ENCODE results near the gene SGTA. TPM values are rescaled to one million over a fixed set of nuclear protein-coding genes. Genes with fewer than 3 reads are reported as not detected.
"Not testable (repeated sequence)": the region's sequence is repeated elsewhere in the genome, so short reads cannot be mapped to it uniquely, and the experiment has no call there.

SGTA gene
- polyA plus RNA-seq, 1 donor: 52.4 TPM

GRCh38 chr19:2795827-2796658, 13.0 kb upstream of the SGTA start:
- no peak for DNase-seq

GRCh38 chr19:2793577-2793976, 10.5 kb upstream of the SGTA start:
- DNase-seq: no peak

GRCh38 chr19:2793126-2793525, 10.1 kb upstream of the SGTA start:
- no peak for DNase-seq

- not testable (repeated sequence) for DNase-seq
These were observed 9.6 kb upstream of the SGTA start for GRCh38 chr19:2792666-2793065.

- DNase-seq: no peak
These were observed 8.8 kb upstream of the SGTA start for GRCh38 chr19:2791876-2792275.

DNA sequence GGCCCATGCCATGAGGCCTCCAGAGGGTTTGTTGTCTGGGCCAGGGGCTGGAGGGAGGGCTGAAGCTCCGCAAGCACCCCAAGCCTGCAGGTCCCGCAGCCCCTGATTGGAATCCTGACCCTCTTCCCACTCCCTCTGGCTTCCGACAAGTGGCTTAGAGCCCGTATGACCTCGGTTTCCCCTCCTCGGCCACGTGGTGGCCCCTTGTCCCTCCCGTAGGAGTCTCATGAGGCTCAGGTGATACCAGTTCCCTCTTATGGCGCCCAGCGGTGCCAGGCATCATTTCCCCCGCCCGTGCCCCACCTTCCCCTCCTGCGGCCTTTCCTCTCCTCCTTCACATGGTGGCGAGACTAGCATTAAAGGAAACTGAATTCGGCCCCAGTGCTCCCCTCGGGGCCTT, 8.4 kb upstream of the SGTA start:
- DNase-seq: no peak

GRCh38 chr19:2790557-2791271, 7.6 kb upstream of the SGTA start:
- DNase-seq: no peak

DNA sequence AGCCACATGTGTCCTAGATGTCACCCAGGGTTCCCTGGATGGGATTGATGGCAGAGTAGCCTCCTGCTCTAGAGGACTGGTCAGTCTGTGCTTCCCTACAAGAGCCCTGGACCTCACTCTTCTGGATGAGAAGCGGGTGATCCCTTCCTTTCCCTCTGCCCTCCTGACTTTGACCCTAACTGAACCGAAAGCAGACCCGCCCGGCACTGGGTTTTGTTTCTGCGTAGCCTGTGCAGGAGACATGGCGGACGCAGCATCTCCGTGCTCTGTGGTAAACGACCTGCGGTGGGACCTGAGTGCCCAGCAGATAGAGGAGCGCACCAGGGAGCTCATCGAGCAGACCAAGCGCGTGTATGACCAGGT, 7.1 kb upstream of the SGTA start:
- no peak for DNase-seq

- DNase-seq: no peak
These were observed 5.2 kb upstream of the SGTA start for GRCh38 chr19:2788237-2788636.

DNA sequence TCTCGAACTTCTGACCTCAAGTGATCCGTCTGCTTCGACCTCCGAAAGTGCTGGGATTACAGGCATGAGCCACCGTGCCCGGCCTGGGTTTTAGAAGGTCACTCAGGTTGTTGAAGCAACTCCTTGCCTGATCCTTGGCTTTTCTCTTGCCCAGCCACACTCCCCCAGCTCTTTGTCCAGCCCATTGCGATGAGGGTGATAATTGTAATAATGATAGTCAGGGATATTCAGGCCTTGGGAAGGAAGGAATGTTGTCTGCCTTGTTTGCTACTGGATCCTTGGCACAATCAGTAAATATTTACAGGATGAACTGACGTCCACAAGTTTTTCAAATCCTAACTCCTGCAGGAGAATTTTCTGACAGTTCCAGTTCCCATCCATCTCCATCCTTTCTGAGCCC, 4.0 kb upstream of the SGTA start:
- DNase-seq: no peak

DNA sequence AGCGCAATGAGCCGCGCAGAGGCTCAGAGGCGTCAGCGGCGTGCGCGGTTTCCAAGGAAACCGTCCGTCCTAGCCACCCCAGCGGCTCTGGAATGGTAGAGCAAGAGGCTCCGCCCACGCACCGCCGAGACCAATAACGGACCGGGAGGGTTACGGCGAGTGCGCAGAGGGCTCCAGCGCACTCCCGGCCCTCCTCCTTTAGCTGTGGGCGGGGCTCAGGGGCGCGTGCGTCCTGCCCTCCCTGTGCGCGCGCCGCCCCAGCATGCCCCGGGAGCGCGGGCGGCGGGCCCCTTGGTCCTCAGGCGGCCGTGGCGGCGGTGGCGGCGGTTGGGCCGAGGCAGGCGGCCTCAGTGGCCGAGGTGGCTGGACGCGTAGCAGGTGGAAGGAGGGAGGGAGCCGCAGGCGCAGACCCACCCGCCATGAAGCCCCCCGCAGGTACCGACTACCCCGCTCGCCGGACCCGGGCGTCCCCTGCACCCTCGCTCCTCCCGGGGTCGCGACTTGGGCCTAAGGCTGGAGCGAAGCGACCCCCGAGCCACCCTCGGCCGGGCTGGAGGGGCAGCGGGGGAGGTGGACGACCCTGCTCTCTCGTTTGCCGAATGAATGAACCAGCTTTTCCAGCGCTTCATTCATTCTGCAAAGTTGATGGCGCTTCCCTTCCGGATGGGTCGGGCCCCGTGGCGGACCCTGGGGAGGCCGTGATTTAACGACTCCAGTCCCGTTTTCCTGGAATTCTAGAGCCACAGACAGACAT, 2.3 kb upstream of the SGTA start, which contains the start of gene THOP1:
THOP1 (plus strand) TSS at position 260 of the 754 bp plus-strand sequence; CDS start at position 420, 160 bp downstream.
- peak; percentile 99 for DNase-seq

DNA sequence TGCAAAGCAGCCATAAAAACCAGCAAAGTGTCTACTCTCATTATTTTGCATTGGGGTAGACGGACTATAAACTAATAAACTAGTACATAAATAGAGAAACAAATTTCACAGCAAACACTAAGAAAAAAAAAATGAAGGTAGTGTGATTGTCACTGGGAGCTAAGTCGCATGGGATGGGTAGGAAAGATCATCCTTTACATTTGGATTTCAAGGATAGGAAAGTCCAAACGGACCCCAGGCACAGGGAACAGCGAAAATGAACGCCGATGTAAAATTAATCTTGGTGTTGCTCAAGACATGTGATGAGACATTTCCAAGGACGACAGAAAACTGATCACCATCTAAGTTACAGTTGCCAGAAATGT, 690 bp upstream of the SGTA start:
- no peak for DNase-seq

DNA sequence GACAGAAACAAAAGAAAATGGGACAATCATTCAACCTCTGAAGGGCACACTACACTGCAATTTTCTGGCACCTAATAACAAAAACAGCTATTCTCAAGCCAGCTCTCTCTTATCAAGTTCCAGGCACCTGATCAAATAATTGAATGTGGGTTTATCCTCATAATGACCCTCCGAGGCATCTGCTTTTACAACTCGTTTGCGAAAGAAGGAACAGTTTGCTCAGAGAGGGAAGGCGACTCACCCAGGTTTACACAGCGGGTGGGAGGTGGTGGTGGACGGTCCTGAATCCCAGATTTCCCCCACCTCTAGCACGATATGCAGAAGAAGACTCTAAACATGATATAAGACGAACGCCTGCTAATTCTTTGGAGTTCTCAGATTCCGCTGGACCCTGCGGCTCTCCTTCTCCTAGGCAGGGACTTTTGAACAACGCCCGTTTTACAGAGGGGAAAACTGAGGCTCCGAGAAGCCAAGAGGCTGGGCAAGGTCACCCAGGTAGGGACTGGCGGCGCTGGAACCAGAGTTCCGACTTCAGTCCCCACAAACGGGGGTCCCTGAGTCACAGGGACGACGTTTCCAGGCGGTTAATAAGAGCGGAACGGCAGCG, 641 bp downstream of the SGTA start:
- no peak for DNase-seq

DNA sequence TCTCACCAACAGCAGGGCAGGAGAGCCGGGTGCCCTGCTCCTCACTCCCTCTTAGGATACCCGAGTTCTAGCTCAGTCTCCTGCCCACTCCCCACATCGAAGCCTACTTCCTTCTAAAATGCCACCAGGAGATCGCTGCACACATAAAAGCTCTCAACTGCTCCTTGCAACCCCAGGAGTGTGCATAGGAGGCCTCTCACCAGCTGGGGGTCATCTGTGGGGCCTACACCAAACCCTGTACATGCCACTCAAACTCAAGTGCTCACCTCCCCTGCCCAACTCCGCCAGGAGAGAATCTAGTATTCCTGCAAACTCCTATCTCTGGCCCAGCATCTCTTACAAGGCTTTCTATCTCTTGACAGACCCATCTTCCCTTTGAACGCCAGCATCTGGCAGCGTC, 2.8 kb downstream of the SGTA start:
- no peak for DNase-seq

DNA sequence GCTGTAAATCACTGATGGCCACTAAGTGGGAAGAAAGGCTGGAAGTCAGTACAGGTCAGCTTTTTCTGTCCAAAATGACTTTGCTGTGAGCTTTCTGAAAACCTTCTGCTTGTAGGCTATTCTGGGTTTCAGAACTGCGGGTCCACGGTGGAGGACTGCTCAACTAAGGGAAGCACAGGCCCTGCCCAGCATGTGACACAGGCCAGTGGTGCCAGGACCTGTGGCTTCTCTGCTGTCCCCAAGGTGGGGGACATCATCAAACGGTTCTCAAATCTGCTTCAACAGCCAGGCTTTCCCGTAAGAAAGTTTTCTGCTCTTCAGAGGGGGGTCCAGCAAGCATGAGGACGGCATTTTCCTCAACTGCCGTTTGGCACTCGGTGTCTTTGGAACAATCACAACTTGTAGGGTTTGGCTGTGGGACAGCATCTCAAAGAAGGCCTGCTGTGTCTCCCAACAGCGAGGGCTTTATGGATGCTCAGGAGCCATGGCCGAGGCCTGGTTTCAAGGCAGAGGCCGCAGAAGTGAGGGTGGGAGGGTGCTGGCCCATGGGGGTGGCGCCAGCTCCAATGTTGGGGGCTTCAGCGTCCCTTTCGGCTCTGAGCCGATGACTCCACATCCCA, 3.8 kb downstream of the SGTA start:
- DNase-seq: no peak

DNA sequence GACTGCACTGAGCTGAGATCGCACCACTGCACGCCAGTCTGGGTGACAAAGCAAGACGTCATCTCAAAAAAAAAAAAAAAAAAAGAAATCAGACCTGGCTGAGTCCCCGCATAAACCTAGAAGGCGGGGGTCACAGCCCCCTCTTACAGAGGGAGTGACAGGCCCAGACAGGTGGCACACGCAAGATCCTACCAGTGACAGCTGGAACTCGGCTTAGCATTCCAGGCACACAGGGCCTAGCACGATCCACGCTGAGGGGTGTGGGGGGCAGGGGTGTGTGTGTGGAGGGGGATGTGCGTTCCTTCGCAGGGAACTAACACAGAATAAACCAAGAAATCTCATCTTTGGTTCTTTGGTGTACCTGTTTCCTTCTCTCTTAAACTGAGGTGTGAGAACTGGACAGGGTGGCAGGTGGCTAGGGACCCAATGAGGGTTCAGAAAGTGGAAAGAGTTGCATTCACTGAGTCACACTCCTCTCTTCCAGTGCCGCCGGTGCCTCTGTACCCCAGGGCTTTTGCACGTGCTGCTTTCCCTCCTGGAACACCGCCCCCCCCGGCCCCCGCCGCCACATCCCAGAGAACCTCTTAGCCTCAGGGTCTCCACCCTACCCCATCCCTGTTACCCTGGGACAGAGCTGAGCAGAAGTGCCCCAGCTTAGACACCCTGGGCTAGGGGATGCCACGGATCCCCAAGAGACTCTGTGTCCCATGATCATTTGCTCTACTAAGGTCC, 5.0 kb downstream of the SGTA start:
- no peak for DNase-seq

DNA sequence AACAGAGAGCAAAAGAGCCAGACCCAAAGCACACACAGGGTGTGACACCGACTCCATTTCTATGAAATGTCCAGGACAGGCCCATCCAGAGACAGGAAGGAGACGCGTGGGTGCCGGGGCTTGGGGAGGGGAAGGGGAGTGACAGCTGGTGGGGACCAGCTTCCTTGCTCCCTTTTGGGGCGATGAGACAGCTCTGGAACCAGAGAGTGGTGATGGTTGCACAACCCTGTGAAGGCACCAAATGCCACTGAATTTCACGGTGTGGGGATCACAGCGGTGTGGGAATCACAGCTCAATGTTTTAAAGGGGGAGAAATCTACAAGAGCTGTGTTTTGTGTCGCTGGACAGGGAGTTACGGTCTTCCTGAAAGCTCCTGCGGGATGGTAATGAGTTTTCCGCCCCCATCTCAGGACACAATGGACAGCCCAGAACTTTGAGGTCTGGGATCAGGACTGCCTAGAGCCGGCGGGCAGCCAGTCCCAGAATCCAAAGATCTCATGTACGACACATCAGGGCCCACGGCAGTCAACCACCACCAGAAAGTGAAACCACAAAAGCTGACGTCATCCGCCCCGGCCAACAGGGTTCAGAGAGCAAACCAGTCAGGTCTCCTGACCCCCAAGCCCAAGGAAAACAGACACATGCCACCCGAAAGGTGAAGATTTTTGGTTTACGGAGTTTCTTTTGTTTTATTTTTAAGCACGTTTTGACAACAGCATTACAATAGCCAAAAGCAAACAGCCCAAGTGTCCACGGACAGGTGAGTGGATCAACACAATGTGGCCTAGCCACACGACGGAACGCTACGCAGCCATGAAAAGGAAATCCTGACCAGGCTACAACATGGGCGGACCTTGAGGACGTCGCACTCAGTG, 7.3 kb downstream of the SGTA start:
- no peak for DNase-seq

DNA sequence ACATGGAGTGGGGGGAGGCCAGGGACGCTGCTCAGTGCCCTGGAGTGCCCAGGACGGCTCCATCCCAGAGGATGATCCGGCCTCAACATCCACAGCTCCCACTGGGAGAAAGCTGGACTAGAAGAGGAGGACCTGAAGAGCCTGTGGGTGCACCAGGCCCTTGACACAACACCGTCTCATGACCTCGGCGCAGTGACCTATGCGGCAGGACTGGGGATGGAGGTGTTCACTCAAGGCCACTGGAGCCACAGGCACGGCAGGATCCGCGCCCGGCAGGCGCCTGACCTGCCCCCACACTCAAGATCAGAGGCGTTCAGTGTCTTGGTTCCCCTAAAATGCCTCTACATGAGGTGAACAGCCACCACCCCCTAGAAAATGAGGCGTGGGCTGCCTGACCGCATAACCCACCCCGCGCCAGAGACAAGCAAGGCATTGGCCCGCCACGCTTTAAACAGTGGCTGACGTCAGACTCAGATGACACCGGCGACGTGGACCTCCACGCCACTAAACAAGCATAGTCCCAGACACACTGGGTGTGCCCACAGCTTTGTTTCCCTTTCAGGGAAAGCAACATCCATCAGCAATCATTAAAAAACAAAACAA, 8.0 kb downstream of the SGTA start:
- no peak for DNase-seq

- DNase-seq: no peak
These were observed 8.9 kb downstream of the SGTA start for GRCh38 chr19:2774083-2774679.
